ENCODE results near the gene CARS2. TPM values are rescaled to one million over a fixed set of nuclear protein-coding genes. Genes with fewer than 3 reads are reported as not detected.

CARS2 gene
- total and polyA plus RNA-seq, 2 of the 8 experiments (the other 6 are each of a cell fraction or from before 2014, with no cell fraction given), result 47.7 to 55.9 TPM

DNA sequence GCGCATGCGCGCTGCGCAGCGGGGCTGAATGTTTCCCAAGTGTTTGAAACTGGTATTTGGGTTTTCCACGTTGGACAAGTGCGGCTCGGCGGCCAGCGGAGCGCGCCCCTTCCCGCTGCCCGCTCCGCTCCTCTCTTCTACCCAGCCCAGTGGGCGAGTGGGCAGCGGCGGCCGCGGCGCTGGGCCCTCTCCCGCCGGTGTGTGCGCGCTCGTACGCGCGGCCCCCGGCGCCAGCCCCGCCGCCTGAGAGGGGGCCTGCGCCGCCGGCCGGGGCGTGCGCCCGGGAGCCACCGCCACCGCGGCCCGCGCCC is 7.7 kb upstream of the CARS2 start, which contains the start of gene ING1:
TSS of gene ING1 (plus strand) at position 59 of the 311 bp plus-strand sequence. CDS start 450 bp downstream, outside the sequence.
- FAIRE-seq, result no peak
- H4K8ac ChIP-seq (ENCODE audit: extremely low read depth, insufficient read depth, low read length), result peak within 1 kb of the TSS; percentile 99

More for the DNA sequence above, 7.7 kb upstream of the CARS2 start, which contains the start of gene ING1:
- peak within 1 kb of the TSS; percentile 97 for H4K5ac ChIP-seq (ENCODE audit: insufficient read length, low read depth, low read length)
- peak within 1 kb of the TSS; percentile 91 for H3K18ac ChIP-seq (ENCODE audit: extremely low read depth, low read length)
- no peaks in the 10 kb centered on the region for H3K36me3 ChIP-seq (ENCODE audit: control insufficient read depth in 2 of 4, insufficient read depth in 4 of 4, low read length in 3 of 4)
- peak within 1 kb of the TSS; percentile 99 for H4K91ac ChIP-seq (replicated peaks; ENCODE audit: insufficient read length, low read length)
- H2BK20ac ChIP-seq (ENCODE audit: low read length), result no peak within 1 kb of the TSS
- peak within 1 kb of the TSS; percentile 47; the same call in 1 of the 2 replicates for H2AFZ ChIP-seq (ENCODE audit: low read length)
- H3K27ac ChIP-seq (ENCODE audit: low read depth, low read length), result peak within 1 kb of the TSS; percentile 96
- H3K56ac ChIP-seq (replicated peaks; ENCODE audit: insufficient read length, low read depth, low read length), result peak within 1 kb of the TSS; percentile 99
- H3K79me1 ChIP-seq (ENCODE audit: low read depth, low read length), result no peaks in the 10 kb centered on the region
- H2AK5ac ChIP-seq (ENCODE audit: low read depth, low read length), result no peak within 1 kb of the TSS
- H3K23me2 ChIP-seq (ENCODE audit: low read depth, low read length), result peaks cover 15% of the 10 kb centered on the region
- WGBS, 2 experiments (ENCODE audit: extremely low coverage in 1 of 2, insufficient coverage in 1 of 2, insufficient read length in 1 of 2, insufficient replicate concordance in 2 of 2, low coverage in 1 of 2, low lambda C conversion rate in 2 of 2, missing lambda C conversion rate in 1 of 2), result 7% methylated on average over 5 of the region's 45 CpGs; no CpG with 5 or more reads in 1 of the 2 experiments
- POLR2A ChIA-PET (ENCODE audit: partially characterized antibody), result interaction anchor here (0.8 to 2.9 kb wide), 6 partner anchors 11 to 381 kb away, joined by 3 to 28 read pairs (median 4); no protein-coding TSS in a partner anchor
- no peak within 1 kb of the TSS for H2BK15ac ChIP-seq (ENCODE audit: low read length)
- H3K4me3 ChIP-seq (ENCODE audit: extremely low read depth in 1 of 4, insufficient read depth in 2 of 4, low read depth in 3 of 4, low read length in 4 of 4), result peak within 1 kb of the TSS; percentile 73 to 98 (median 82)
- H3K4me1 ChIP-seq (replicated peaks in 1 of 4; ENCODE audit: control insufficient read depth in 3 of 4, insufficient read depth in 4 of 4, low read length in 3 of 4), result peaks cover 0 to 2% (median 1%) of the 10 kb centered on the region in 4 experiments; a peak in 2 of 7 replicates
- no peak within 1 kb of the TSS for H3K23ac ChIP-seq (ENCODE audit: insufficient read length)
- peak within 1 kb of the TSS; percentile 93 for H2BK5ac ChIP-seq (ENCODE audit: low read depth, low read length)
- peak within 1 kb of the TSS; percentile 81 to 91 for H3K4me2 ChIP-seq (ENCODE audit: insufficient read depth in 1 of 2, low read depth in 2 of 2, low read length in 2 of 2)
- no peaks in the 10 kb centered on the region for H3K27me3 ChIP-seq (replicated peaks in 1 of 4; ENCODE audit: control insufficient read depth in 3 of 4, extremely low read depth in 1 of 4, insufficient read depth in 3 of 4, low read length in 3 of 4)
- H3K9ac ChIP-seq (replicated peaks in 1 of 4; ENCODE audit: extremely low read depth in 1 of 4, low read depth in 3 of 4, low read length in 3 of 4), result peak within 1 kb of the TSS; percentile 90 to 98 (median 98)
- no peak for DNase-seq (ENCODE audit: low read depth in 1 of 2, low spot score in 2 of 2)
- H3K79me2 ChIP-seq (ENCODE audit: control insufficient read depth in 1 of 2, insufficient read depth in 2 of 2, low read length in 2 of 2), result peaks cover 22 to 37% of the 10 kb centered on the region in 2 experiments
- peaks cover 10 to 12% of the 10 kb centered on the region in 2 experiments for H4K20me1 ChIP-seq (replicated peaks in 1 of 2; ENCODE audit: control insufficient read depth in 1 of 2, insufficient read depth in 2 of 2, low read length in 2 of 2)
- peak within 1 kb of the TSS; percentile 99 for H3K14ac ChIP-seq (ENCODE audit: insufficient read length)
- CTCF ChIA-PET (ENCODE audit: partially characterized antibody), result no interaction called here
- H2BK12ac ChIP-seq (ENCODE audit: low read depth, low read length), result no peak within 1 kb of the TSS
- H2BK120ac ChIP-seq (replicated peaks; ENCODE audit: low read depth, low read length), result peak within 1 kb of the TSS; percentile 78
- no peaks in the 10 kb centered on the region for H3K9me3 ChIP-seq (ENCODE audit: insufficient read depth in 2 of 2, low read depth in 1 of 2, low read length in 1 of 2)
- peak within 1 kb of the TSS; percentile 99 for H3K4ac ChIP-seq (replicated peaks; ENCODE audit: insufficient read length, low read depth, low read length)
- TF ChIP-seq PHF8 (conservative IDR thresholded peaks at IDR 0.05; ENCODE audit: low read depth, low read length) (no peak), SP4 (IDR thresholded peaks at IDR 0.05; ENCODE audit: low read length) (no peak), BCL11A (IDR thresholded peaks at IDR 0.05; ENCODE audit: low read depth in 2 of 2, low read length in 2 of 2) (no peak), SIN3A (conservative IDR thresholded peaks at IDR 0.05 in 1 of 2, IDR thresholded peaks at IDR 0.05 in 1 of 2; ENCODE audit: low read depth in 1 of 2, low read length in 2 of 2) (no peak; a peak in 1 of 4 replicates), ASH2L (IDR thresholded peaks at IDR 0.05; ENCODE audit: low read length) (no peak), SAP30 (IDR thresholded peaks at IDR 0.05; ENCODE audit: insufficient read depth, insufficient replicate concordance, low read length) (no peak), CHD1 (IDR thresholded peaks at IDR 0.05; ENCODE audit: low read depth, low read length) (no peak), TAF7 (optimal IDR thresholded peaks at IDR 0.05; ENCODE audit: borderline replicate concordance, low read depth, low read length) (peak; percentile 50), NRF1 (IDR thresholded peaks at IDR 0.05; ENCODE audit: low read depth, low read length) (peak; percentile 56), KDM4A (IDR thresholded peaks at IDR 0.05; ENCODE audit: low read depth, low read length, severe bottlenecking) (no peak)
- TF ChIP-seq, protein P1, sequence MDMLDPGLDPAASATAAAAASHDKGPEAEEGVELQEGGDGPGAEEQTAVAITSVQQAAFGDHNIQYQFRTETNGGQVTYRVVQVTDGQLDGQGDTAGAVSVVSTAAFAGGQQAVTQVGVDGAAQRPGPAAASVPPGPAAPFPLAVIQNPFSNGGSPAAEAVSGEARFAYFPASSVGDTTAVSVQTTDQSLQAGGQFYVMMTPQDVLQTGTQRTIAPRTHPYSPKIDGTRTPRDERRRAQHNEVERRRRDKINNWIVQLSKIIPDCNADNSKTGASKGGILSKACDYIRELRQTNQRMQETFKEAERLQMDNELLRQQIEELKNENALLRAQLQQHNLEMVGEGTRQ (IDR thresholded peaks at IDR 0.05; ENCODE audit: low read length), result no peak
- TF ChIP-seq, protein P2, sequence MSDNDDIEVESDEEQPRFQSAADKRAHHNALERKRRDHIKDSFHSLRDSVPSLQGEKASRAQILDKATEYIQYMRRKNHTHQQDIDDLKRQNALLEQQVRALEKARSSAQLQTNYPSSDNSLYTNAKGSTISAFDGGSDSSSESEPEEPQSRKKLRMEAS (IDR thresholded peaks at IDR 0.05), result no peak

Data from H1 (cell line).